ENCODE measurements around the gene RAB5B.

- TF ChIP-seq CTCF (IDR thresholded peaks at IDR 0.05; ENCODE audit: low read length) (peak; percentile 50), EZH2 (IDR thresholded peaks at IDR 0.05; ENCODE audit: borderline replicate concordance, low read length) (no peak)
Observed at GRCh38 chr12:55955800-55956508, 17.9 kb upstream of the RAB5B start.

Measured in OCI-LY1 (cell line).